CD14-positive monocyte (primary cell): ENCODE measurements around the gene TMEM258. TPM values are rescaled to one million over a fixed set of nuclear protein-coding genes. Genes with fewer than 3 reads are reported as not detected.

Experiments
- DNase-seq, 3 donors: peaks; one replicate each; pipeline ENCODE4 v3.0.0-alpha.2; 2011 to 2022
- H2AFZ ChIP-seq: 2 replicates; pipeline ENCODE4 v1.6.0; 2012; ENCODE audit warnings: mild to moderate bottlenecking, low read depth, low read length, inconsistent platforms; ENCODE audit not compliant: insufficient read depth, poor library complexity, severe bottlenecking
- H3K27ac ChIP-seq, 2 donors: 1 replicate in 1 of 2; 2 replicates in 1 of 2; pipeline ENCODE4 v1.5.1; 2012 to 2013; ENCODE audit warnings: low read length in 2 of 2, control low read depth in 1 of 2, inconsistent platforms in 1 of 2, low read depth in 1 of 2, mild to moderate bottlenecking in 1 of 2
- H3K27me3 ChIP-seq, 2 donors: one replicate each; pipeline versions ENCODE4 v1.6.0 to v1.6.1; 2011 to 2013; ENCODE audit warnings: low read length in 2 of 2; ENCODE audit not compliant: control insufficient read depth in 2 of 2, insufficient read depth in 2 of 2
- H3K36me3 ChIP-seq, 2 donors: replicated peaks in 1 of 2; 1 replicate in 1 of 2; 2 replicates in 1 of 2; pipeline versions ENCODE4 v1.5.1 to v1.6.1; 2012 to 2013; ENCODE audit warnings: low read length in 2 of 2, control low read depth in 1 of 2, inconsistent platforms in 1 of 2, mild to moderate bottlenecking in 1 of 2; ENCODE audit not compliant: insufficient read depth in 2 of 2, control insufficient read depth in 1 of 2
- H3K4me1 ChIP-seq, 2 donors: 1 replicate in 1 of 2; 2 replicates in 1 of 2; pipeline versions ENCODE4 v1.5.1 to v1.6.1; 2012 to 2013; ENCODE audit warnings: low read length in 2 of 2, control low read depth in 1 of 2, inconsistent platforms in 1 of 2, mild to moderate bottlenecking in 1 of 2, moderate library complexity in 1 of 2; ENCODE audit not compliant: insufficient read depth in 2 of 2, control insufficient read depth in 1 of 2
- H3K4me2 ChIP-seq: replicated peaks from 2 replicates; pipeline ENCODE3; 2012; ENCODE audit warnings: low read length, moderate library complexity, mild to moderate bottlenecking; ENCODE audit not compliant: poor library complexity, severe bottlenecking; ENCODE audit errors: extremely low read depth
- H3K4me3 ChIP-seq, 3 experiments: fragments of 200-600 bp in 1 of 3; sonication (generic) in 1 of 3; replicated peaks in 1 of 3; 1 replicate in 2 of 3; 2 replicates in 1 of 3; pipeline ENCODE4 v1.5.1; 2011 to 2013; ENCODE audit warnings: low read length in 3 of 3, mild to moderate bottlenecking in 3 of 3, control low read depth in 2 of 3, low read depth in 2 of 3, inconsistent platforms in 1 of 3, moderate library complexity in 1 of 3
- H3K79me2 ChIP-seq: 2 replicates; pipeline ENCODE4 v1.6.0; 2012; ENCODE audit warnings: mild to moderate bottlenecking, control low read depth, inconsistent platforms, low read length, moderate library complexity; ENCODE audit not compliant: insufficient read depth
- H3K9ac ChIP-seq: 2 replicates; pipeline ENCODE4 v1.6.0; 2017; ENCODE audit warnings: low read length, mild to moderate bottlenecking; ENCODE audit not compliant: insufficient read depth, poor library complexity, severe bottlenecking
- H3K9me3 ChIP-seq, 2 donors: replicated peaks in 1 of 2; 1 replicate in 1 of 2; 2 replicates in 1 of 2; pipeline versions ENCODE4 v1.5.1 to v1.6.1; 2012 to 2013; ENCODE audit warnings: low read length in 2 of 2, control low read depth in 1 of 2; ENCODE audit not compliant: control insufficient read depth in 1 of 2, insufficient read depth in 1 of 2
- H4K20me1 ChIP-seq: 2 replicates; pipeline ENCODE4 v1.6.0; 2012; ENCODE audit warnings: mild to moderate bottlenecking, low read length, control low read depth, moderate library complexity; ENCODE audit not compliant: insufficient read depth
- H3K27ac Mint-ChIP-seq, 7 donors: one replicate each; pipeline ENCODE4 v1.8.0; 2020; ENCODE audit warnings: mild to moderate bottlenecking in 7 of 7, mixed read lengths in 7 of 7, moderate library complexity in 6 of 7, inconsistent platforms in 2 of 7
- H3K27me3 Mint-ChIP-seq, 3 donors: one replicate each; pipeline ENCODE4 v1.8.0; 2021 to 2022; ENCODE audit warnings: low read depth in 3 of 3, mild to moderate bottlenecking in 3 of 3, mixed read lengths in 3 of 3, moderate library complexity in 3 of 3, inconsistent platforms in 1 of 3
- H3K36me3 Mint-ChIP-seq, 2 donors: one replicate each; pipeline ENCODE4 v1.8.0; 2020; ENCODE audit warnings: mixed read lengths in 2 of 2, inconsistent platforms in 1 of 2, mild to moderate bottlenecking in 1 of 2
- H3K4me1 Mint-ChIP-seq: one replicate; pipeline ENCODE4 v1.8.0; 2020; ENCODE audit warnings: mild to moderate bottlenecking, mixed read lengths
- H3K4me3 Mint-ChIP-seq, 2 donors: one replicate each; pipeline ENCODE4 v1.8.0; 2020; ENCODE audit warnings: mild to moderate bottlenecking in 2 of 2, mixed read lengths in 2 of 2, moderate library complexity in 1 of 2
- H3K9me3 Mint-ChIP-seq, 7 donors: one replicate each; pipeline ENCODE4 v1.8.0; 2020 to 2022; ENCODE audit warnings: mixed read lengths in 7 of 7, mild to moderate bottlenecking in 6 of 7, moderate library complexity in 6 of 7, inconsistent platforms in 2 of 7
- WGBS: methylation state at CpG from one replicate; pipeline ENCODE4 v1.1.5; 2013; ENCODE audit warnings: missing lambda C conversion rate; ENCODE audit not compliant: insufficient coverage; 5-methylcytosine and 5-hydroxymethylcytosine counted together
- intact Hi-C, 2 donors: fragments of 100-400 bp; cut with micrococcal nuclease; formaldehyde crosslinking; loops; one replicate each; pipeline versions ENCODE4 v1.15.0 to v1.15.1; 2023
- polyA plus RNA-seq, 3 donors: library from polyadenylated mRNA; depleted of rRNA in 1 of 3; unstranded in 2 of 3; stranded (reverse) in 1 of 3; fragments of 300-500 nt in 2 of 3; fragments of >200 nt in 1 of 3; fragmentation: Illumina TruSeq in 2 of 3; gene quantifications; 1 replicate in 2 of 3; 2 replicates in 1 of 3; pipeline ENCODE4 v1.2.3, GENCODE V29; 2012 to 2021
- TF ChIP-seq, protein P1 (sequence below): fragments of 200-600 bp; IDR thresholded peaks from one replicate; pipeline ENCODE4 v1.8.0; 2022; ENCODE audit warnings: antibody characterized with exemption, mild to moderate bottlenecking

The TMEM258 gene
- polyA plus RNA-seq, 3 donors = 199 to 224 (median 220) TPM

DNA sequence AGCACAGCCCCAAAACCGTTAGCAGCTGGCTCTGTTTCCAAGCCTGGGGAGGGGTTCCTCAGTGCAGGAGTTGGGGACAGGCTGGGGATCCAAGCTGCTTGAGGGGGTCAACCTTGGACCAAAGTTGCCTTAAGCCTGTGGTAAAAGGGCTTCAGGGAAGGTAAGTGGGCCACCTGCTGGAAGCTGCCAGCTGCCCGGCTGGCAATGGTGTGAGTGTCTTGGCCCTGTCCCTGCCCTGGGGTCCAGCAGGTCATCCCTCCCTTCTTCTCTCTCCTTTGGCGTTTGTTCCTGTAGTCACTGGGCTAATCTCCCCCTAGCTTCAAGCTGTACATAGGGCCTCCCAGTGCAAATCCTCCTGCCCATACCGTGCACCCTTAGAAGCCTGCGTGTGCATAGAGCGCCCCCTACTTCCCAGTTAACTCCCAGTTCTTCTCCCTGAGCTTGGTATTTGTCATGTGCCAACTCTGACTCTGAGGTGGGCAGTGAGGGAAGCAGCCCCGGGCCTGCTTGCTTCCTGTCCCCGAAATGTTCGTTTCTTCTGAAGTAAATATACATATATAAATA, 4.4 kb downstream of the TMEM258 start:
- H3K4me3 Mint-ChIP-seq = no peak overlapping the region
- H3K36me3 ChIP-seq = peaks cover 52 to 67% of the 10 kb centered on the region in 2 donors
- H2AFZ ChIP-seq = no peak overlapping the region
- peaks cover 35% of the 10 kb centered on the region for H3K79me2 ChIP-seq
- no peak overlapping the region for H3K27ac Mint-ChIP-seq
- peaks cover 60 to 67% of the 10 kb centered on the region in 2 donors for H3K36me3 Mint-ChIP-seq
- H3K9me3 Mint-ChIP-seq = peaks cover 0 to 2% (median 0%) of the 10 kb centered on the region in 7 donors
- H3K9me3 ChIP-seq = no peaks in the 10 kb centered on the region
- H3K4me2 ChIP-seq = no peak overlapping the region
- no peak overlapping the region for H3K27ac ChIP-seq
- peaks cover 8 to 15% of the 10 kb centered on the region in 2 donors for H3K4me1 ChIP-seq
- no peak overlapping the region for H3K4me3 ChIP-seq
- no peaks in the 10 kb centered on the region for H3K27me3 ChIP-seq
- no peak overlapping the region for H3K9ac ChIP-seq
- WGBS = no CpG with 5 or more reads among the region's 9 CpGs
- H3K27me3 Mint-ChIP-seq = peaks cover 0 to 3% (median 0%) of the 10 kb centered on the region in 3 donors
- TF ChIP-seq, protein P1, sequence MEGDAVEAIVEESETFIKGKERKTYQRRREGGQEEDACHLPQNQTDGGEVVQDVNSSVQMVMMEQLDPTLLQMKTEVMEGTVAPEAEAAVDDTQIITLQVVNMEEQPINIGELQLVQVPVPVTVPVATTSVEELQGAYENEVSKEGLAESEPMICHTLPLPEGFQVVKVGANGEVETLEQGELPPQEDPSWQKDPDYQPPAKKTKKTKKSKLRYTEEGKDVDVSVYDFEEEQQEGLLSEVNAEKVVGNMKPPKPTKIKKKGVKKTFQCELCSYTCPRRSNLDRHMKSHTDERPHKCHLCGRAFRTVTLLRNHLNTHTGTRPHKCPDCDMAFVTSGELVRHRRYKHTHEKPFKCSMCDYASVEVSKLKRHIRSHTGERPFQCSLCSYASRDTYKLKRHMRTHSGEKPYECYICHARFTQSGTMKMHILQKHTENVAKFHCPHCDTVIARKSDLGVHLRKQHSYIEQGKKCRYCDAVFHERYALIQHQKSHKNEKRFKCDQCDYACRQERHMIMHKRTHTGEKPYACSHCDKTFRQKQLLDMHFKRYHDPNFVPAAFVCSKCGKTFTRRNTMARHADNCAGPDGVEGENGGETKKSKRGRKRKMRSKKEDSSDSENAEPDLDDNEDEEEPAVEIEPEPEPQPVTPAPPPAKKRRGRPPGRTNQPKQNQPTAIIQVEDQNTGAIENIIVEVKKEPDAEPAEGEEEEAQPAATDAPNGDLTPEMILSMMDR = peak; percentile 17
- no peak for DNase-seq
- intact Hi-C loops = no loop called here
- peaks cover 10% of the 10 kb centered on the region for H3K4me1 Mint-ChIP-seq
- H4K20me1 ChIP-seq = peaks cover 5% of the 10 kb centered on the region

- H3K4me1 ChIP-seq = no peaks in the 10 kb centered on the region
- peaks cover 2% of the 10 kb centered on the region for H3K4me1 Mint-ChIP-seq
- peaks cover 5% of the 10 kb centered on the region for H4K20me1 ChIP-seq
- peaks cover 0 to 3% (median 0%) of the 10 kb centered on the region in 3 donors for H3K27me3 Mint-ChIP-seq
- H3K4me3 Mint-ChIP-seq = no peak overlapping the region
- peak overlapping the region in 1 of 7 donors; percentile 61 for H3K27ac Mint-ChIP-seq
- H3K4me2 ChIP-seq = no peak overlapping the region
- no peak for DNase-seq
- H3K27ac ChIP-seq = no peak overlapping the region
- intact Hi-C loops = no loop called here
- no peaks in the 10 kb centered on the region for H3K9me3 ChIP-seq
- TF ChIP-seq, protein P1 = no peak
- no peak overlapping the region for H2AFZ ChIP-seq
- H3K36me3 ChIP-seq = peaks cover 52 to 67% of the 10 kb centered on the region in 2 donors
- no peaks in the 10 kb centered on the region for H3K27me3 ChIP-seq
- peaks cover 60 to 70% of the 10 kb centered on the region in 2 donors for H3K36me3 Mint-ChIP-seq
- no peak overlapping the region for H3K4me3 ChIP-seq
- peaks cover 15% of the 10 kb centered on the region for H3K79me2 ChIP-seq
- 89% methylated on average over 7 of the region's 11 CpGs for WGBS
- no peak overlapping the region for H3K9ac ChIP-seq
- H3K9me3 Mint-ChIP-seq = peaks cover 0 to 2% (median 0%) of the 10 kb centered on the region in 7 donors
These were observed 6.5 kb downstream of the TMEM258 start for GRCh38 chr11:61785837-61786402.
